SK-N-SH (cell line): ENCODE results near the gene PIAS2.

Experiments used
- CTCF ChIP-seq: fragments of 200-600 bp; sonication (generic); IDR thresholded peaks from 2 replicates; pipeline ENCODE4 v1.6.1; 2017; ENCODE audit warnings: antibody characterized with exemption, mild to moderate bottlenecking, moderate library complexity
- EZH2phosphoT487 ChIP-seq: fragments of 200-600 bp; sonication (generic); IDR thresholded peaks from 2 replicates; pipeline ENCODE4 v1.6.1; 2017; ENCODE audit warnings: low read depth, mixed run types, mild to moderate bottlenecking, antibody characterized with exemption, moderate library complexity, borderline replicate concordance
- FOXJ3 ChIP-seq: sonication (generic); formaldehyde crosslinking; IDR thresholded peaks from 2 replicates; pipeline ENCODE4 v1.5.1; 2020; ENCODE audit warnings: mild to moderate bottlenecking, missing genetic modification reagents
- FOXM1 ChIP-seq: IDR thresholded peaks from 2 replicates; pipeline ENCODE4 v1.4.0; 2012; ENCODE audit warnings: low read depth, mild to moderate bottlenecking
- NFIC ChIP-seq: IDR thresholded peaks from 2 replicates; pipeline ENCODE4 v1.4.0; 2012; ENCODE audit warnings: borderline replicate concordance
- NRF1 ChIP-seq: IDR thresholded peaks from 2 replicates; pipeline ENCODE4 v1.6.1; 2012; ENCODE audit warnings: low read depth, mild to moderate bottlenecking, low read length
- RAD21 ChIP-seq: IDR thresholded peaks from 2 replicates; pipeline ENCODE4 v1.6.1; 2012; ENCODE audit warnings: mild to moderate bottlenecking, low read length
- RCOR1 ChIP-seq: fragments of 150-350 bp; IDR thresholded peaks from 2 replicates; pipeline ENCODE4 v1.6.1; 2017; ENCODE audit warnings: antibody characterized with exemption, low read length

- TF ChIP-seq CTCF (no peak), RCOR1 (no peak), FOXJ3 (CRISPR knock-in tag) (no peak), NRF1 (no peak), FOXM1 (no peak), EZH2phosphoT487 (no peak), NFIC (no peak), RAD21 (no peak)
These were observed 156.1 kb downstream of the PIAS2 start for GRCh38 chr18:46761059-46761769.
